HEK293 (cell line): Measurements from ENCODE around the gene GAL.

ENCODE experiments used
- CTCF ChIA-PET: fragments of 350-600 bp; formaldehyde crosslinking; extraction: SDS; loops from one replicate; lab custom pipeline; 2021; ENCODE audit warnings: antibody characterized with exemption; lab: Yijun Ruan, JAX
- POLR2A ChIA-PET: fragments of 300-600 bp; formaldehyde crosslinking; extraction: SDS; loops from one replicate; lab custom pipeline; 2020; ENCODE audit warnings: antibody characterized with exemption, inconsistent platforms; lab: Yijun Ruan, JAX
- H3K27ac ChIP-seq: fragments of 200-500 bp; sonication (Bioruptor generic); 2 replicates; pipeline ENCODE4 v1.5.1; 2014; ENCODE audit warnings: low read depth, low read length, control low read depth, inconsistent platforms; ENCODE audit errors: extremely low read depth
- H3K36me3 ChIP-seq, 2 experiments: fragments of 200-500 bp in 1 of 2; sonication (Bioruptor generic) in 1 of 2; 1 replicate in 1 of 2; 2 replicates in 1 of 2; pipeline ENCODE4 v1.5.1; 2014 to 2017; ENCODE audit warnings: inconsistent platforms in 2 of 2, low read length in 2 of 2; ENCODE audit not compliant: control insufficient read depth in 2 of 2, insufficient read depth in 1 of 2
- H3K4me1 ChIP-seq: fragments of 200-500 bp; sonication (Bioruptor generic); 2 replicates; pipeline ENCODE4 v1.5.1; 2014; ENCODE audit warnings: mild to moderate bottlenecking, low read length, inconsistent platforms; ENCODE audit not compliant: control insufficient read depth, insufficient read depth
- H3K4me3 ChIP-seq: 2 replicates; pipeline ENCODE4 v1.5.1; 2011; ENCODE audit warnings: low read depth, mild to moderate bottlenecking, control low read depth, low read length, moderate library complexity
- H3K9me3 ChIP-seq: fragments of 200-500 bp; sonication (Bioruptor generic); 2 replicates; pipeline ENCODE4 v1.5.1; 2014; ENCODE audit warnings: low read depth, low read length, inconsistent platforms; ENCODE audit not compliant: control insufficient read depth, insufficient read depth
- GLIS1 ChIP-seq: fragments of 450-650 bp; formaldehyde crosslinking; IDR thresholded peaks from 2 replicates; pipeline ENCODE4 v1.5.1; 2016; ENCODE audit warnings: missing biosample characterization, missing genetic modification characterization
- KLF1 ChIP-seq: fragments of 450-650 bp; formaldehyde crosslinking; IDR thresholded peaks from 2 replicates; pipeline ENCODE4 v1.5.1; 2016; ENCODE audit warnings: missing biosample characterization, missing genetic modification characterization
- KLF7 ChIP-seq: fragments of 450-650 bp; formaldehyde crosslinking; IDR thresholded peaks from 2 replicates; pipeline ENCODE4 v1.5.1; 2016; ENCODE audit warnings: missing biosample characterization, missing genetic modification characterization, borderline replicate concordance
- MEIS1 ChIP-seq: sonication (generic); formaldehyde crosslinking; IDR thresholded peaks from 2 replicates; pipeline ENCODE4 v1.8.1; 2022; ENCODE audit warnings: missing genetic modification reagents, mild to moderate bottlenecking, borderline replicate concordance
- PRDM4 ChIP-seq: fragments of 450-650 bp; formaldehyde crosslinking; IDR thresholded peaks from 2 replicates; pipeline ENCODE4 v1.5.1; 2017; ENCODE audit warnings: missing biosample characterization, missing genetic modification characterization
- REPIN1 ChIP-seq: fragments of 450-650 bp; formaldehyde crosslinking; IDR thresholded peaks from 2 replicates; pipeline ENCODE4 v1.5.1; 2017; ENCODE audit warnings: missing biosample characterization, missing genetic modification characterization, low read depth
- ZBTB10 ChIP-seq: fragments of 450-650 bp; formaldehyde crosslinking; IDR thresholded peaks from 2 replicates; pipeline ENCODE4 v1.5.1; 2016; ENCODE audit warnings: missing biosample characterization, missing genetic modification characterization
- ZBTB26 ChIP-seq: fragments of 450-650 bp; formaldehyde crosslinking; optimal IDR thresholded peaks from 2 replicates; pipeline ENCODE3; 2016; ENCODE audit warnings: missing biosample characterization, mild to moderate bottlenecking, missing genetic modification characterization
- ZEB2 ChIP-seq: fragments of 450-650 bp; formaldehyde crosslinking; IDR thresholded peaks from 2 replicates; pipeline ENCODE4 v1.5.1; 2016; ENCODE audit warnings: missing biosample characterization, missing genetic modification characterization
- ZFP3 ChIP-seq: fragments of 450-650 bp; formaldehyde crosslinking; IDR thresholded peaks from 2 replicates; pipeline ENCODE4 v1.5.1; 2016; ENCODE audit warnings: low read depth, missing biosample characterization, missing genetic modification characterization
- ZNF10 ChIP-seq: fragments of 450-650 bp; formaldehyde crosslinking; IDR thresholded peaks from 2 replicates; pipeline ENCODE4 v1.5.1; 2017; ENCODE audit warnings: missing biosample characterization, missing genetic modification characterization
- ZNF202 ChIP-seq: fragments of 450-650 bp; formaldehyde crosslinking; IDR thresholded peaks from 2 replicates; pipeline ENCODE4 v1.5.1; 2016; ENCODE audit warnings: missing biosample characterization, missing genetic modification characterization, borderline replicate concordance
- ZNF24 ChIP-seq: fragments of 450-650 bp; formaldehyde crosslinking; IDR thresholded peaks from 2 replicates; pipeline ENCODE4 v1.5.1; 2016; ENCODE audit warnings: missing biosample characterization, missing genetic modification characterization
- ZNF248 ChIP-seq: fragments of 450-650 bp; formaldehyde crosslinking; IDR thresholded peaks from 2 replicates; pipeline ENCODE4 v1.5.1; 2017; ENCODE audit warnings: missing biosample characterization, missing genetic modification characterization
- ZNF274 ChIP-seq, 2 experiments: fragments of 200-500 bp in 1 of 2; fragments of 450-650 bp in 1 of 2; sonication (Bioruptor generic) in 1 of 2; formaldehyde crosslinking in 1 of 2; IDR thresholded peaks; 2 replicates each; pipeline versions ENCODE4 v1.5.1 to v1.6.1; 2014 to 2016; ENCODE audit warnings: borderline replicate concordance in 1 of 2, inconsistent platforms in 1 of 2, low read length in 1 of 2, missing biosample characterization in 1 of 2, missing genetic modification characterization in 1 of 2
- TF ChIP-seq, protein P1 (sequence below): fragments of 450-650 bp; formaldehyde crosslinking; IDR thresholded peaks from 2 replicates; pipeline ENCODE4 v1.5.1; 2016; ENCODE audit warnings: missing biosample characterization, missing genetic modification characterization
- TF ChIP-seq, protein P2 (sequence below): fragments of 450-650 bp; formaldehyde crosslinking; IDR thresholded peaks from 2 replicates; pipeline ENCODE4 v1.5.1; 2016; ENCODE audit warnings: missing biosample characterization, missing genetic modification characterization
- TF ChIP-seq, protein P3 (sequence below): fragments of 450-650 bp; formaldehyde crosslinking; IDR thresholded peaks from 2 replicates; pipeline ENCODE4 v1.5.0; 2017; ENCODE audit warnings: missing biosample characterization, missing genetic modification characterization, borderline replicate concordance

The GAL gene

DNA sequence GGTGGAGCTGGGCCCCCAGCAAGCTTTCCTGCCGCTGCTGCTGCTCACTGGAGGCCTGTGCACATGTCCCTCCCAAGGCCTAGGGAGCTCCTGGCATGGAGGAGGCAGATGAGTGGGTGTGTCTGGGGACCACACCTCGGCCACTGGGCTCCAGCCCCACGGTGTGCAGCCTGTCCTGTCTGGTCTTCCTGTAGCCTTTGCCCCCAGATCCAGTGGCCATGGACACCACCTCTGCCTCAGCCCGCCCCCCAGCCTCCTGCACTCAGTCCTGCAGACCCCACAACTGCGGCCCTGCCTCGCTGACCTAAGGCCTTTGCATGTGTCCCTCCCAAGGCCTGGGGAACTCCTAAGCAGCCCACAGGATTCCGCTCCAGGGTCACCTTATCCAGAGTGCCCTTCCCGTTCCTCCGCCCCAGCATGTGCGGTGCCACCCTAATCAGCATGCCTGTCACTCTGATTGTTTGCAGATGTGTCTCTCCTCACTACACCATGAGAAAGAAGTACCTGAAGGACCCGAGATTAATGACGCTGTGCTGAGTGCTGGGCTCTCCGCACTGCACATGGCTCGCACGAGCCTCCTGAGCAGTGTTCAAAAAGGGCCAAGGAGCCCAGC is 8.6 kb downstream of the GAL start:
- ChIA-PET POLR2A (no interaction called here), CTCF (no interaction called here)
- no peak for TF ChIP-seq REPIN1 (tag by site-specific recombination)
- no peak for TF ChIP-seq KLF7 (tag by site-specific recombination)
- peak; percentile 41; the same call in 1 of the 2 replicates for TF ChIP-seq GLIS1 (tag by site-specific recombination)
- TF ChIP-seq, protein P1, sequence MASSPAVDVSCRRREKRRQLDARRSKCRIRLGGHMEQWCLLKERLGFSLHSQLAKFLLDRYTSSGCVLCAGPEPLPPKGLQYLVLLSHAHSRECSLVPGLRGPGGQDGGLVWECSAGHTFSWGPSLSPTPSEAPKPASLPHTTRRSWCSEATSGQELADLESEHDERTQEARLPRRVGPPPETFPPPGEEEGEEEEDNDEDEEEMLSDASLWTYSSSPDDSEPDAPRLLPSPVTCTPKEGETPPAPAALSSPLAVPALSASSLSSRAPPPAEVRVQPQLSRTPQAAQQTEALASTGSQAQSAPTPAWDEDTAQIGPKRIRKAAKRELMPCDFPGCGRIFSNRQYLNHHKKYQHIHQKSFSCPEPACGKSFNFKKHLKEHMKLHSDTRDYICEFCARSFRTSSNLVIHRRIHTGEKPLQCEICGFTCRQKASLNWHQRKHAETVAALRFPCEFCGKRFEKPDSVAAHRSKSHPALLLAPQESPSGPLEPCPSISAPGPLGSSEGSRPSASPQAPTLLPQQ (tag by site-specific recombination), result no peak
- TF ChIP-seq MEIS1, result no peak
- TF ChIP-seq ZEB2 (tag by site-specific recombination), result no peak
- peak; percentile 21; the same call in 1 of the 2 replicates for TF ChIP-seq KLF1 (tag by site-specific recombination)
- no peak for TF ChIP-seq ZNF248 (tag by site-specific recombination)
- TF ChIP-seq, protein P2, sequence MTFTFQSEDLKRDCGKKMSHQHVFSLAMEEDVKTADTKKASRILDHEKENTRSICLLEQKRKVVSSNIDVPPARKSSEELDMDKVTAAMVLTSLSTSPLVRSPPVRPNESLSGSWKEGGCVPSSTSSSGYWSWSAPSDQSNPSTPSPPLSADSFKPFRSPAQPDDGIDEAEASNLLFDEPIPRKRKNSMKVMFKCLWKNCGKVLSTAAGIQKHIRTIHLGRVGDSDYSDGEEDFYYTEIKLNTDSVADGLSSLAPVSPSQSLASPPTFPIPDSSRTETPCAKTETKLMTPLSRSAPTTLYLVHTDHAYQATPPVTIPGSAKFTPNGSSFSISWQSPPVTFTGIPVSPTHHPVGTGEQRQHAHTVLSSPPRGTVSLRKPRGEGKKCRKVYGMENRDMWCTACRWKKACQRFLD (tag by site-specific recombination), result no peak
- TF ChIP-seq, protein P3, sequence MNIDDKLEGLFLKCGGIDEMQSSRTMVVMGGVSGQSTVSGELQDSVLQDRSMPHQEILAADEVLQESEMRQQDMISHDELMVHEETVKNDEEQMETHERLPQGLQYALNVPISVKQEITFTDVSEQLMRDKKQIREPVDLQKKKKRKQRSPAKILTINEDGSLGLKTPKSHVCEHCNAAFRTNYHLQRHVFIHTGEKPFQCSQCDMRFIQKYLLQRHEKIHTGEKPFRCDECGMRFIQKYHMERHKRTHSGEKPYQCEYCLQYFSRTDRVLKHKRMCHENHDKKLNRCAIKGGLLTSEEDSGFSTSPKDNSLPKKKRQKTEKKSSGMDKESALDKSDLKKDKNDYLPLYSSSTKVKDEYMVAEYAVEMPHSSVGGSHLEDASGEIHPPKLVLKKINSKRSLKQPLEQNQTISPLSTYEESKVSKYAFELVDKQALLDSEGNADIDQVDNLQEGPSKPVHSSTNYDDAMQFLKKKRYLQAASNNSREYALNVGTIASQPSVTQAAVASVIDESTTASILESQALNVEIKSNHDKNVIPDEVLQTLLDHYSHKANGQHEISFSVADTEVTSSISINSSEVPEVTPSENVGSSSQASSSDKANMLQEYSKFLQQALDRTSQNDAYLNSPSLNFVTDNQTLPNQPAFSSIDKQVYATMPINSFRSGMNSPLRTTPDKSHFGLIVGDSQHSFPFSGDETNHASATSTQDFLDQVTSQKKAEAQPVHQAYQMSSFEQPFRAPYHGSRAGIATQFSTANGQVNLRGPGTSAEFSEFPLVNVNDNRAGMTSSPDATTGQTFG (tag by site-specific recombination), result no peak
- no peak for TF ChIP-seq ZFP3 (tag by site-specific recombination)
- peak; percentile 38; the same call in 1 of the 2 replicates for TF ChIP-seq ZNF10
- TF ChIP-seq ZNF24 (tag by site-specific recombination), result no peak
- TF ChIP-seq, all 188 proteins: peak for 3
- H3K27ac ChIP-seq, result no peak overlapping the region
- no peaks in the 10 kb centered on the region for H3K4me1 ChIP-seq
- H3K36me3 ChIP-seq, result no peaks in the 10 kb centered on the region
- H3K4me3 ChIP-seq, result no peak overlapping the region
- no peaks in the 10 kb centered on the region for H3K9me3 ChIP-seq

DNA sequence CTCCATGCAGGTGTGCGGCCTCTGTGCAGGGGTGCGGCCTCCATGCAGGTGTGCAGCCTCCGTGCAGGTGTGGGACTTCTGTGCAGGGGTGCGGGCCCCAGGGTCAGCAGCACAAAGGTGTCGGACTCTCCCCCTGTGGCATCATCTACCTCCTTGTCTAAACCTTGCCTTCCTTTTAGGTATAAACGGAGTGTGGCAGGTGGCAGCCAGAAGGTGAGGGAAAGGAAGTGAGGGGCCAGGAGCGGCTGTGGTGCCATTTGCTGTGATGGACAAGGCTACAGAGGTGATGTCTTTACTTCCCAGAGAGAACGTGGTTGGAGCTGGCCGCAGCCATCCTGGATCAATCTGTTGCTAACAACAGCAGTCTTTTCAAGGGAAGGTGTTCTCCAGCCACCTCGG is 9.1 kb downstream of the GAL start:
- POLR2A ChIA-PET, result no interaction called here
- H3K27ac ChIP-seq, result no peak overlapping the region
- TF ChIP-seq PRDM4 (tag by site-specific recombination) (no peak), ZBTB10 (tag by site-specific recombination) (no peak), ZBTB26 (tag by site-specific recombination) (no peak), ZNF274 (IDR thresholded peaks at IDR 0.05; ENCODE audit: low read length) (no peak), ZNF274 (tag by site-specific recombination; IDR thresholded peaks at IDR 0.05; ENCODE audit: borderline replicate concordance) (no peak), ZNF202 (tag by site-specific recombination) (no peak)
- TF ChIP-seq, all 188 proteins: peak for 0
- no peaks in the 10 kb centered on the region for H3K4me1 ChIP-seq
- no peak overlapping the region for H3K4me3 ChIP-seq
- no peaks in the 10 kb centered on the region for H3K36me3 ChIP-seq
- CTCF ChIA-PET, result no interaction called here
- no peaks in the 10 kb centered on the region for H3K9me3 ChIP-seq
